Mesothelial cell of epicardium (in vitro differentiated cells): ENCODE measurements around the gene WSCD1. TPM values are rescaled to one million over a fixed set of nuclear protein-coding genes. Genes with fewer than 3 reads are reported as not detected.

ENCODE experiments used
- DNase-seq, 2 experiments: peaks; one replicate each; pipeline ENCODE4 v3.0.0; 2021; ENCODE audit warnings: low spot score in 2 of 2; ENCODE audit not compliant: unreplicated experiment in 2 of 2
- H3K27ac Mint-ChIP-seq: 2 replicates; pipeline ENCODE4 v1.8.0; 2021; ENCODE audit warnings: mixed read lengths
- H3K27me3 Mint-ChIP-seq: 2 replicates; pipeline ENCODE4 v1.8.0; 2021; ENCODE audit warnings: low read depth, mixed read lengths
- H3K36me3 Mint-ChIP-seq: 2 replicates; pipeline ENCODE4 v1.8.0; 2021; ENCODE audit warnings: mixed read lengths
- H3K4me1 Mint-ChIP-seq: 2 replicates; pipeline ENCODE4 v1.8.0; 2021; ENCODE audit warnings: mixed read lengths
- H3K4me3 Mint-ChIP-seq: 2 replicates; pipeline ENCODE4 v1.8.0; 2021; ENCODE audit warnings: mild to moderate bottlenecking, moderate library complexity, mixed read lengths
- H3K9me3 Mint-ChIP-seq: 2 replicates; pipeline ENCODE4 v1.8.0; 2021; ENCODE audit warnings: mixed read lengths
- total RNA-seq: library from RNA; stranded (reverse); gene quantifications from 3 replicates; pipeline ENCODE4 v1.2.1, GENCODE V29; 2021
- TF ChIP-seq, protein P1 (sequence below): fragments of 200-600 bp; sonication (generic); IDR thresholded peaks from one replicate; pipeline ENCODE4 v1.5.0; 2021; ENCODE audit warnings: antibody characterized with exemption; ENCODE audit not compliant: unreplicated experiment

The WSCD1 gene
- total RNA-seq, 1 donor from 2014 or later = 1.6 TPM

- DNase-seq = no peak
- Mint-ChIP-seq H3K9me3 (peaks cover 3% of the 10 kb centered on the region), H3K4me1 (no peaks in the 10 kb centered on the region), H3K27me3 (peaks cover 49% of the 10 kb centered on the region), H3K36me3 (no peaks in the 10 kb centered on the region), H3K27ac (no peak overlapping the region), H3K4me3 (no peak overlapping the region)
- TF ChIP-seq, protein P1, sequence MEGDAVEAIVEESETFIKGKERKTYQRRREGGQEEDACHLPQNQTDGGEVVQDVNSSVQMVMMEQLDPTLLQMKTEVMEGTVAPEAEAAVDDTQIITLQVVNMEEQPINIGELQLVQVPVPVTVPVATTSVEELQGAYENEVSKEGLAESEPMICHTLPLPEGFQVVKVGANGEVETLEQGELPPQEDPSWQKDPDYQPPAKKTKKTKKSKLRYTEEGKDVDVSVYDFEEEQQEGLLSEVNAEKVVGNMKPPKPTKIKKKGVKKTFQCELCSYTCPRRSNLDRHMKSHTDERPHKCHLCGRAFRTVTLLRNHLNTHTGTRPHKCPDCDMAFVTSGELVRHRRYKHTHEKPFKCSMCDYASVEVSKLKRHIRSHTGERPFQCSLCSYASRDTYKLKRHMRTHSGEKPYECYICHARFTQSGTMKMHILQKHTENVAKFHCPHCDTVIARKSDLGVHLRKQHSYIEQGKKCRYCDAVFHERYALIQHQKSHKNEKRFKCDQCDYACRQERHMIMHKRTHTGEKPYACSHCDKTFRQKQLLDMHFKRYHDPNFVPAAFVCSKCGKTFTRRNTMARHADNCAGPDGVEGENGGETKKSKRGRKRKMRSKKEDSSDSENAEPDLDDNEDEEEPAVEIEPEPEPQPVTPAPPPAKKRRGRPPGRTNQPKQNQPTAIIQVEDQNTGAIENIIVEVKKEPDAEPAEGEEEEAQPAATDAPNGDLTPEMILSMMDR = no peak
Observed at GRCh38 chr17:6108382-6108781, 38.2 kb downstream of the WSCD1 start.

GRCh38 chr17:6108987-6109386 is 38.8 kb downstream of the WSCD1 start:
- TF ChIP-seq, protein P1 = no peak
- no peak for DNase-seq
- Mint-ChIP-seq H3K27ac (no peak overlapping the region), H3K36me3 (no peaks in the 10 kb centered on the region), H3K4me1 (no peaks in the 10 kb centered on the region), H3K27me3 (peaks cover 47% of the 10 kb centered on the region), H3K9me3 (peaks cover 8% of the 10 kb centered on the region), H3K4me3 (no peak overlapping the region)

- H3K27me3 Mint-ChIP-seq = peaks cover 43% of the 10 kb centered on the region
- H3K4me1 Mint-ChIP-seq = no peaks in the 10 kb centered on the region
- H3K27ac Mint-ChIP-seq = no peak overlapping the region
- no peak overlapping the region for H3K4me3 Mint-ChIP-seq
- peaks cover 8% of the 10 kb centered on the region for H3K9me3 Mint-ChIP-seq
- DNase-seq = no peak
- H3K36me3 Mint-ChIP-seq = no peaks in the 10 kb centered on the region
- TF ChIP-seq, protein P1 = no peak
Observed at GRCh38 chr17:6109536-6109935, 39.4 kb downstream of the WSCD1 start.

GRCh38 chr17:6110088-6110487 is 39.9 kb downstream of the WSCD1 start:
- no peak overlapping the region for H3K27ac Mint-ChIP-seq
- DNase-seq = no peak
- TF ChIP-seq, protein P1 = no peak
- H3K36me3 Mint-ChIP-seq = no peaks in the 10 kb centered on the region
- no peaks in the 10 kb centered on the region for H3K4me1 Mint-ChIP-seq
- H3K9me3 Mint-ChIP-seq = peaks cover 8% of the 10 kb centered on the region
- no peak overlapping the region for H3K4me3 Mint-ChIP-seq
- peaks cover 40% of the 10 kb centered on the region for H3K27me3 Mint-ChIP-seq

DNA sequence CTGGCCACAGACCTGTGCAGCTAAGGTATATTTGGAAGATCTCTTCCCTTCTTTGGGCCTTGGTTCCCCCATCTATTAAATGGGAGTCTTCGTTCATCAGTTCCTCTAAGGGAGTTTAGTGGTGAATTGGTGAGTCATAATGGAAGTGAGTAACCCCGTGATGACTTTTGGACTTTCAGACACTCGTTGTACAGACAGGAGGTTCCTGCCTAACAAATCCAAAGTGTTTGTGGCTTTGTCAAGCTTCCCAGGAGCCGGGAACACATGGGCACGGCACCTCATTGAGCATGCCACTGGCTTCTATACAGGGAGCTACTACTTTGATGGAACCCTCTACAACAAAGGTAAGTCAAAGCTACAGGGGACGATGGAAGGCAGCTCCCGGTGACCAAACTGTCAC is 40.4 kb downstream of the WSCD1 start:
- TF ChIP-seq, protein P1 = no peak
- no peak overlapping the region for H3K4me3 Mint-ChIP-seq
- no peaks in the 10 kb centered on the region for H3K36me3 Mint-ChIP-seq
- no peak for DNase-seq
- H3K9me3 Mint-ChIP-seq = peaks cover 8% of the 10 kb centered on the region
- H3K27me3 Mint-ChIP-seq = peaks cover 35% of the 10 kb centered on the region
- no peak overlapping the region for H3K27ac Mint-ChIP-seq
- H3K4me1 Mint-ChIP-seq = no peaks in the 10 kb centered on the region

GRCh38 chr17:6120351-6120750 is 50.2 kb downstream of the WSCD1 start:
- no peak for DNase-seq
- Mint-ChIP-seq H3K27me3 (peaks cover 4% of the 10 kb centered on the region), H3K4me3 (no peak overlapping the region), H3K36me3 (no peaks in the 10 kb centered on the region), H3K9me3 (peaks cover 19% of the 10 kb centered on the region), H3K27ac (no peak overlapping the region), H3K4me1 (no peaks in the 10 kb centered on the region)
- TF ChIP-seq, protein P1 = no peak
